ENCODE measurements around the gene CPA5. TPM values are rescaled to one million over a fixed set of nuclear protein-coding genes. Genes with fewer than 3 reads are reported as not detected.

Gene CPA5
- total RNA-seq, 6 donors from 2014 or later: not detected

DNA sequence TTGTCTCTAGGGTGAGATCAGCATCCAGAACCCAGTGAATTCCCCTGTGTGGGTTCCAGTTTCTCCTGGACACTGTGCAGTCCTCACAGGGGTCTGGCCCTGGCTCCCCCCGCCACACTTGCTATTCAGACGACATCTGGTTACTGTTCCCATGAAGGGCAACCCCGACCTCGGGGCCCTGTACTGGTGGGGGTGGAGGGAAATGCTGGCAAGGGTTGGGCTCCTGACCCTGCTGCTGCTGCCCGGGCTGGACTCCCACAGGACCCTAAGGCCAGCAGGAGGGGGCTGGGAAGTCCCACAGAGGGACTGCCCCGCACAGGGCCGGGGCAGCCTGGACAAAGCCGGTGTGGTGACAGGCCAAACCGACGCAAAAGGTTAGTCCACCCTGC lies 34.9 kb downstream of the CPA5 start:
- peak in 1 of 2 donors; percentile 16 for ATAC-seq (ENCODE audit: low FRiP score in 2 of 2)
- Histone ChIP-seq H3K36me3 (no peaks in the 10 kb centered on the region), H3K27me3 (no peaks in the 10 kb centered on the region), H3K9me3 (no peaks in the 10 kb centered on the region), H3K4me3 (no peak overlapping the region), H3K4me1 (peaks cover 0 to 9% (median 7%) of the 10 kb centered on the region in 4 donors), H3K27ac (peak overlapping the region in 1 of 4 donors; percentile 35)
- DNase-seq: peak in 1 of 2 donors; percentile 52
- TF ChIP-seq POLR2AphosphoS5 (IDR thresholded peaks at IDR 0.05) (no peak), EP300 (IDR thresholded peaks at IDR 0.05) (no peak)
- WGBS, 2 donors: 69 to 73% methylated on average over 7 to 9 of the region's 10 CpGs

DNA sequence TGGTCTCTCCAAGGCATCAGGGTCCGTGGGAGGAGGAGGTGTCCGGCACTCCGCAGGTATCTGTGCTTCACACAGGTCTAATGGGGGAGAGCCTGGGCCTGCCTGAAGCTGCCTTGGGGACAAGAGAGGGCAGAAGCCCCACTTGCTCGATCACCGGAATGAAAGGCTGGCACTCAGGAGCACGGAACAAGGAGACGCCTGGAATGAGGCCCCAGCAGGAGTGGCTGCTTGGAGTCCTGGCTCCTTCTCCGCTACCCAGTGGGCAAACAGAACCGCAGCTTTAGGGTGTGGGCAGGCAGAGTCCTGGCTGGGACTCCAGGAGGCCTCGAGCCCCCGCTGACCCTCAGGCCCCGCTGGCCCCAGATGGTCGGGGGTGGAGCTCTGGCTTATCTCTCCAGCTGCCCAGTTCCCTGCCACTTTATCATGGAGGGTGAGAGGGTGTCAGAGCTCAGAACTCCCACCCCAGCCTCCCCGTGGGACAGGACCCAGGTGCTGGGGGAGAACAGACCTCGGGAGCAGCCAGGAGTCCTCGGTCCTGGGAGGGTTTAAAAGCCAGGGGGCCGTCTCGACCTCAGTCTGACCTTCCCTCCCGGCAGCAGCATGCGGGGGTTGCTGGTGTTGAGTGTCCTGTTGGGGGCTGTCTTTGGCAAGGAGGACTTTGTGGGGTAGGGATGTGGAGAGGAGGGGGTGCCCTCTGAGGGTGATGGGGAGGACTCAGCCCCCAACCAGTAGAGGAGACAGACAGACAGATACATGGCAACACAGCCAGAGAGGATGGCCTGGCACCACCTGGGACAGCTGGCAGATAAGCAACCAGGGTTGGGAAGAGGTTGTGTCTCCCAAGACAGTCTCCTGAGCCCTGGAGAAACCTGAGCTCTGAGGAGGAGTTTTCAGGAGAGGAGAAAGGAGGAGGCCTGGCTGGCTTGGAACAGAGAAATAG lies 35.6 kb downstream of the CPA5 start, which contains the start of gene CPA1:
TSS of gene CPA1 (plus strand) at position 574 of the 940 bp plus-strand sequence. CDS start at position 601, 27 bp downstream.
- ATAC-seq (ENCODE audit: low FRiP score in 2 of 2): peak; percentile 3 to 27
- TF ChIP-seq, protein P1, sequence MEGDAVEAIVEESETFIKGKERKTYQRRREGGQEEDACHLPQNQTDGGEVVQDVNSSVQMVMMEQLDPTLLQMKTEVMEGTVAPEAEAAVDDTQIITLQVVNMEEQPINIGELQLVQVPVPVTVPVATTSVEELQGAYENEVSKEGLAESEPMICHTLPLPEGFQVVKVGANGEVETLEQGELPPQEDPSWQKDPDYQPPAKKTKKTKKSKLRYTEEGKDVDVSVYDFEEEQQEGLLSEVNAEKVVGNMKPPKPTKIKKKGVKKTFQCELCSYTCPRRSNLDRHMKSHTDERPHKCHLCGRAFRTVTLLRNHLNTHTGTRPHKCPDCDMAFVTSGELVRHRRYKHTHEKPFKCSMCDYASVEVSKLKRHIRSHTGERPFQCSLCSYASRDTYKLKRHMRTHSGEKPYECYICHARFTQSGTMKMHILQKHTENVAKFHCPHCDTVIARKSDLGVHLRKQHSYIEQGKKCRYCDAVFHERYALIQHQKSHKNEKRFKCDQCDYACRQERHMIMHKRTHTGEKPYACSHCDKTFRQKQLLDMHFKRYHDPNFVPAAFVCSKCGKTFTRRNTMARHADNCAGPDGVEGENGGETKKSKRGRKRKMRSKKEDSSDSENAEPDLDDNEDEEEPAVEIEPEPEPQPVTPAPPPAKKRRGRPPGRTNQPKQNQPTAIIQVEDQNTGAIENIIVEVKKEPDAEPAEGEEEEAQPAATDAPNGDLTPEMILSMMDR (IDR thresholded peaks at IDR 0.05): no peak
- TF ChIP-seq EP300 (IDR thresholded peaks at IDR 0.05) (no peak), POLR2AphosphoS5 (IDR thresholded peaks at IDR 0.05) (no peak), POLR2A (IDR thresholded peaks at IDR 0.05) (no peak)
- peak within 1 kb of the TSS in 1 of 4 donors; percentile 35 for H3K27ac ChIP-seq

DNA sequence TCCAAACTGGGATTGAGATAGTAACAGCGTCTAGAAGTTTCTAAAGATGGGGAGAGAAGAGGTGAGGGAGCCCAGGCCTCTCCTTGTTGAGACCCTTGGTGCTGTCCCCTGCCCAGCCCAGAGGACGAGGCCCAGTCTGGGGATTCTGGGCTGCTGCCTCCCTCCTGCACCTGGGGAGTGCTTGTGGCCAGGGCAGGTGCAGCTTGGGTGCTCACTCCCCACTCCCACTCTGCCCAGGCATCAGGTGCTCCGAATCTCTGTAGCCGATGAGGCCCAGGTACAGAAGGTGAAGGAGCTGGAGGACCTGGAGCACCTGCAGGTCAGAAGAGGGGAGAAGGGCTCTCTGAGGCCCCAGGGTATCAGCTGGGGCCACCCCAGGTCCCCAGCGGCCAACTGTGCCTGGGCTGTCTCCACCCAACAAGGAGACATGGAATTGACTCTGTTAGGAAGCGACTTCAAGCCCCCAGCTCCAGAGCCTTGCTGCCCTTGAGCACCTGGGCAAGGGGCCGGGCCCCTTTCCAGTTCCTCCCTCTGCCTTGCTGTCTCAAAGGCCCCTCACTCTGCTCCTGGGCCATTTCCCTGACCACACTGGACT lies 36.3 kb downstream of the CPA5 start:
- peaks cover 0 to 9% (median 7%) of the 10 kb centered on the region in 4 donors for H3K4me1 ChIP-seq
- no peak for ATAC-seq (ENCODE audit: low FRiP score in 2 of 2)
- WGBS, 2 donors: 93 to 94% methylated on average over 7 of the region's 7 CpGs
- no peaks in the 10 kb centered on the region for H3K9me3 ChIP-seq
- H3K4me3 ChIP-seq: no peak overlapping the region
- DNase-seq: peak in 1 of 2 donors; percentile 56
- no peak overlapping the region for H3K27ac ChIP-seq
- H3K27me3 ChIP-seq: no peaks in the 10 kb centered on the region
- no peaks in the 10 kb centered on the region for H3K36me3 ChIP-seq
- TF ChIP-seq POLR2A (IDR thresholded peaks at IDR 0.05): no peak
- TF ChIP-seq, protein P1 (IDR thresholded peaks at IDR 0.05): no peak
- TF ChIP-seq POLR2AphosphoS5 (IDR thresholded peaks at IDR 0.05): no peak
- no peak for TF ChIP-seq EP300 (IDR thresholded peaks at IDR 0.05)

More for the DNA sequence above, 35.6 kb downstream of the CPA5 start, which contains the start of gene CPA1:
- DNase-seq: peak in 1 of 2 donors; percentile 55
- H3K9me3 ChIP-seq: no peaks in the 10 kb centered on the region
- no peaks in the 10 kb centered on the region for H3K27me3 ChIP-seq
- WGBS, 2 donors: 43 to 57% methylated on average over 7 to 16 of the region's 20 CpGs
- no peak within 1 kb of the TSS for H3K4me3 ChIP-seq
- peaks cover 0 to 9% (median 7%) of the 10 kb centered on the region in 4 donors for H3K4me1 ChIP-seq
- no peaks in the 10 kb centered on the region for H3K36me3 ChIP-seq

DNA sequence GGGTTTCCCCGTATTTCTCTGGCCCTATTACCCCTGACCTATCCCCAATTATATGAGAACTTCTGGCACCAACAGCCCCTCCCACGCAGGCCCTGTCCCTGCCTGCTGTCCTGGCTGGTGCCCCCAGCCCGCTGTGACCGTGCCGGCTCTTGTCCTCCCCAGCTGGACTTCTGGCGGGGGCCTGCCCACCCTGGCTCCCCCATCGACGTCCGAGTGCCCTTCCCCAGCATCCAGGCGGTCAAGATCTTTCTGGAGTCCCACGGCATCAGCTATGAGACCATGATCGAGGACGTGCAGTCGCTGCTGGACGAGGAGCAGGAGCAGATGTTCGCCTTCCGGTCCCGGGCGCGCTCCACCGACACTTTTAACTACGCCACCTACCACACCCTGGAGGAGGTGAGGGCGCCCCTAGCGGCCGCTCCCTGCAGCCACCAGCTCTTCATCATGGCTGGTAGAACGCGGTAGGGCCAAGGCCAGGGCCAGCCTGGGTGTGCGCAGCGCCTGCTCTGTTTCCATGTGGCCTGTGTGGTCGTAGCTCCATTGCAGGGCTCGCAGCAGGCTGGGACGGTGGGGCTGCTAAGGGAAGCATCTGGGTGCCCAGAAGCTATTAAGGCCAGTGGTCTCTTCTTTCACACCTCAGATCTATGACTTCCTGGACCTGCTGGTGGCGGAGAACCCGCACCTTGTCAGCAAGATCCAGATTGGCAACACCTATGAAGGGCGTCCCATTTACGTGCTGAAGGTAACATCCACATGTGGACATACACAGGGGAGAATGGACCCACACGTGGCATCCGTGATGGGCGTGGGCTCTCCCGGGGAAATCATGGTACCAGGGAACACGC lies 37.1 kb downstream of the CPA5 start:
- ATAC-seq (ENCODE audit: low FRiP score in 2 of 2): no peak
- Histone ChIP-seq H3K27me3 (no peaks in the 10 kb centered on the region), H3K36me3 (no peaks in the 10 kb centered on the region), H3K27ac (no peak overlapping the region), H3K9me3 (no peaks in the 10 kb centered on the region), H3K4me1 (peaks cover 0 to 9% (median 7%) of the 10 kb centered on the region in 4 donors), H3K4me3 (no peak overlapping the region)
- TF ChIP-seq POLR2AphosphoS5 (IDR thresholded peaks at IDR 0.05) (no peak), EP300 (IDR thresholded peaks at IDR 0.05) (no peak), POLR2A (IDR thresholded peaks at IDR 0.05) (no peak)
- TF ChIP-seq, protein P1 (IDR thresholded peaks at IDR 0.05): no peak
- DNase-seq: peak in 1 of 2 donors; percentile 76
- 94% methylated on average over 40 of the region's 41 CpGs for WGBS, 2 donors

Data from upper lobe of left lung (tissue), 6 donors.